GM21825 (cell line): ENCODE data around the gene CCDC3.
"Not testable (repeated sequence)": the region's sequence is repeated elsewhere in the genome, so short reads cannot be mapped to it uniquely, and the experiment has no call there.

Source experiments
- ATAC-seq: cut with Tn5 transposase; IDR thresholded peaks from one replicate; pipeline ENCODE4 v1.9.1; 2021; ENCODE audit warnings: mild to moderate bottlenecking, moderate library complexity; ENCODE audit not compliant: unreplicated experiment

CCDC3 gene

DNA sequence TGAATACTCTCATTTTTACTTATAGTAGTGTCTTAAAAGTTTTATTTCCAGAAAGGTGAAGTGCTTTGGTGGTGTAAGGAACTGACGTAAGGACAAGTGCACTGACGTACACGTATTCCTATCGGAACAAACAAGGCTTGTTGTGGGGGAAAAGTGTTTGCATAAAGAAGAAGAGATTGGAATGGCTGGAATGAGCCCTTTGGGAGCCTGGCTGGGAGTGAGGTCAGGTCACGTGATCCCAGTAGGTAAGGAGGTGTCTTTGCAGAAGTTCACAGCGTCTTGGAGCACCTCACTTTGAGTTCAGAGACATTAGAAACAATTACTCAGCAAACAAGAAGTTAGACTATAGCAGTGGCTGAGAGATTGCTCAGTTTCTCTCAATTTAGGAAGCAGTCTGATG is 104.2 kb downstream of the CCDC3 start:
- ATAC-seq: no peak

DNA sequence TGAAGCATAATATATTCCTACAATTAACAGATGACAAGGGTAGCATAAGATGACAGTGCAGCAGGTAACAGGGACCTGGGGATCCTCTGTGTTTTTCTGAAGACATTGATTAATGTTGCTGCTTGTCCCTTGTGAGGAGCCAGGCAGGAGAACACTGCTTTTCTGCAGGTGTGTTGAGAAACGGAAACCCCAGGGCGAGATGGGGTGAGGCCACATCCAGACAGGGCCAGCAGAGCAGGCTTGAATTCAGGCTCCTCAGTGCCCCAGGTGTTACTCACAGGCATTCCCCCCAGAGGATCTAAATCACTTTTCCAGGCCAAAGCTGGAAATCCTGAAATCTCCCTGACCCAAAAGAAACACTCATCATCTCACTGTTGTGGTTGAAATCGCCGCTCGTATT is 105.3 kb downstream of the CCDC3 start:
- ATAC-seq: no peak

- ATAC-seq: no peak
Observed at GRCh38 chr10:12892924-12893323, 108.6 kb downstream of the CCDC3 start.

DNA sequence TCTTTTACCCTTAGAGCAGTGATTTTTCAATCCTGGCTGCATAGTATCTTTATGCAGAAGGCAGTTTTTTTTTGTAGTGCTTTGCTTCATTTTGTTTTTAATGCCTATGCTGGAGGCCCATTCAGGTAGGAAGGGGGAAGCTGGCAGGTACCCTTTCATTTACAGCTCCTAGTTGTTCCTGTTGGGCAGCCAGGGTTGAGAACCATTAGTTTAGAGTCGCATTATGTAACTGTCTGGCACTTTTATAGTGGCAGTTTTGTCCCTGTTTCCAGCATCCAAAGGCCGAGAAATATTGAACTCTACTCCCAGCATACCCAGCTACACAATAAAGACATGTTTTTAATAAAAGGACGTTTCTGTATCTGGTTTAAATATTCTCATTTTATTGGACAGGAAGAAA is 110.6 kb downstream of the CCDC3 start:
- no peak for ATAC-seq

GRCh38 chr10:12888470-12888869 is 113.0 kb downstream of the CCDC3 start:
- no peak for ATAC-seq

DNA sequence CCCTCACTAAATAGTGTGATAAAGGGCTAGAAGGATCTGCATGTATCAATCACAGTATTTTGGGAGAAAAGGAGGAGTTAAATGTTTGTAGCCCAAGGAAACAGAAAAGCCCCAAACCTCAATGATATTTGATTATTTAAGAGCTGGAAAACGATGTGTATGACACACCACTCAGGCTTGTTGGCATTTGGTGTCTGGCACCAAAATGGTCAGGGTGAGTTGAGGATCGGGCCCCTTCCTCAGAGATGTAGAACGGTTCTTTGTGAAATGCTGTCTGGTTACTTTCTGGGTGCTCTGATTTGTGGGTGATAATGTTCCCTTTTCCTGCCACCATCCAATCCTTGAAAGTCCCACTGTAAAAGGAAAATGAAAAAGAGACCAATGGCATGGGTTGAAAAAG is 113.7 kb downstream of the CCDC3 start:
- ATAC-seq: no peak

DNA sequence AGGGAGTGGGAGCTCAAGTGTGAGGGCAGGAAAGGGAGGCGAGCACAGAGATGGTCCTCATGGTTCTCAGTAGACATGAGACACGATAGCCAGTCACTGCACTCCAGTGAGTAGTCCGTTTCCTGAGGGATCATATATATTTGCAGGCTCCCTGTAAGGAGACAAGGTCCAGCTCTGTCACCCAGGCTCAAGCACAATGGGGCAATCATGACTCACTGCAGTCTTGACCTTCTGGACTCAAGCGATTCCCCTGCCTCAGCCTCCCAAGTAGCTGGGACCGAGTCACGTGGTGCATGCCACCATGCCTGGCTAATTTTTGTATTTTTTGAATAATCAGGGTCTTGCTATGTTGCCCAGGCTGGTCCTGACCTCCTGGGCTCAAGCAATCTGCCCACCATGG is 116.7 kb downstream of the CCDC3 start:
- no peak for ATAC-seq

DNA sequence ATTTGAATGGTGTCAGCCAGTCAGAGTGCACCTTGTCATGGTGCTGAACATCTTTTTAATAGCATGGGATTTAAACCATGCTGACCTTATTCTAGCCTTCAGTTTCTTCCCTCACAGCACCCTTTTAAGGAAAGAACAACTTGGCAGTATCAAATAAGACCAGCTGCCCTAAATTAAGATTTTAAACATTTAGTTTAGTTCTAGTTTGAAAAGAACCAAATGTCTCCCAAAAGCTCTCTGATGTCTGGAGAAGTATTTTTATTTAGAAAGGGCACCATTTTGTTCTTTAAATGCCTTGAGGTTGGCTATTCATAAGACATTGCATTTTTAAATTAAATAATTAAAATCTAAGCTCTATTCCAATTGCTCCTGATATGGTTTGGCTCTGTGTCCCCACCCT is 121.1 kb downstream of the CCDC3 start:
- no peak for ATAC-seq

GRCh38 chr10:12877150-12877549 is 124.4 kb downstream of the CCDC3 start:
- no peak for ATAC-seq

DNA sequence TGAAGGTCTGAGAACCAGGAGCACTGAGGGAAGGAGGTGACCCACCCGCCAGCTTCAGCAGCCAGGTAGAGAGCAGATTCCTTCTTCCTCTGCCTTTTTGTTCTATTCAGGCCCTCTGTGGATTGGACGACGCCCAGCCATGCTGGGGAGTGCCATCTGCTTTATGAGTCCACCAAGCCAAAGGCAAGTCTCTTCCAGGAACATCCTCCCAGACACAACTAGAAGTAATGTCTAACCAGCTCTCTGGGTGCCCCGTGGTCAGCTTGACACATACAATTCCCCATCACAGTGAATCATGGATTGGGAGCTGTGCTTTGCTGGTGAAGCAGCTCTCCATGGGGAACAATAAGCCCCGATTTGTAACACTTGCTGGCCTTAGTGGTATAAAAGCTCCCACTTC is 125.2 kb downstream of the CCDC3 start:
- no peak for ATAC-seq

DNA sequence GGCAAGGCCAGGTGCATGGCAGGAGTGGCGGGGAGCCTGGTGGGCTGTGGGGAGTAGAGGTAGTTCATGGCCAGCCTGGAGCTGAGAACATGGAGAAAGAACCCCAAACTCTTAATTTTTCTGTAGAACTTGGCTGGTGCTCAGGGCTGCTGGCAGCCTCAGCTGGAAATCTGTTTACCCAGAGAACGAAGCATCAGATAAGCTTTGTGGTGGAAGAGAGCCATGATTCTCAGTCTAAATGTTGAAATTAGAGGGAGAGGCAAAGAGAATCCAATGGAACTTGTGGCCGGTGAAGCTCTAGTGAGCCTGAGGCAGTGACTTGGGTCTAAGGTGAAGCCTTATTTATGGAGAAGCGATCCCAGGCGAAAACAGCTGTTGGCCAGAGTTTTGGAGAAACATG is 126.4 kb downstream of the CCDC3 start:
- no peak for ATAC-seq

GRCh38 chr10:12874501-12874900 is 127.0 kb downstream of the CCDC3 start:
- no peak for ATAC-seq

GRCh38 chr10:12873172-12873571 is 128.3 kb downstream of the CCDC3 start:
- ATAC-seq: no peak

DNA sequence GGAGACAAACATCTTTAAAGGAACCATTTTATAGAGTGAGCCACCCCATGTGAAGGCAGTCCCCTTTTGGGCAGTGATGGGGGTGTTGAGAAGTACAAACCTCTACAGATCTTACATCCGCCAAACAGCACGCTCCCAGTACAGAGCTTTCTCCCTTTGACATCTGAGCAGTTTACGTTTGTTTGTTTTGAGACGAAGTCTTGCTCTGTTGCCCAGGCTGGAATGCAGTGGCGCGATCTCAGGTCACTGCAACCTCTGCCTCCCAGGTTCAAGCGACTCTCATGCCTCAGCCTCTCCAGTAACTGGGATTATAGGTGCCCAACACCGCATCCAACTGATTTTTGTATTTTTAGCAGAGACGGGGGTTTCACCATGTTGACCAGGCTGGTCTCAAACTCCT is 128.9 kb downstream of the CCDC3 start:
- no peak for ATAC-seq

DNA sequence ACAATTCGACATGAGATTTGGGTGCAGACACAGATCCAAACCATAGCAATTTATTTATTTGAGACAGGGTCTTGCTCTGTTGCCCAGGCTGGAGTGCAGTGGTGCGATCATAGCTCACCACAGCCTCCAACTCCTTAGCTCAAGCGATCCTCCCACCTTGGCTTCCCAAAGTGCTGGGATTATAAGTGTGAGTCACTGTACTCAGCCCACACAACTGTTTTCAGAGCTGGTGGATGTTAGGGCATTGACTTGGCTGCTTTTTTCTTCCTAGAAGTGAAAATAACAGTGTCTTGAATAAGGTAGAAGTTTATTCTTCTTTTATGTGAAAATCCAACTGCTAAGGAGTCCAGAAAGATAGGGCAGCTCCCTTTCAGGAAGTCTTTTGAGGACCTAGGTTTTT is 132.1 kb downstream of the CCDC3 start:
- ATAC-seq: no peak

DNA sequence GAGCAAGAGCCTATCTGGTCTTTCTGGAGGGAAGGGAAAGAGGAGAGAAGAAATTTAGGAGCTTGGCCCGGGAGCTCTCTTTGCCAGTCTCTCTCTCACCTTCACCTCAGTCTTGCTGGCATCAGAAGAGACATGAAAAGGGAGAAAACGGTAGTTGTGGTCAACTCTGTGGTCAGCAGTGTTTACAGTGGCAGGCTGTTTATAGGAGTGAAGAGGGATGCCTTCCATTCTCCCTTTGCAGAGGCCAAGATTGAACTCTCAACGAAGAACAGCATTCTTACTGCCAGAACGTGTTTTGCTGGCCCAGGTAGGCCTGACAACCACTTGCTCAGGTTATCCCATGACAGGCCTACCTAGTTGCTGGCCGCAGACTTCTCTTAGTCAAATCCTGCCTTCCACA is 133.3 kb downstream of the CCDC3 start:
- ATAC-seq: no peak

DNA sequence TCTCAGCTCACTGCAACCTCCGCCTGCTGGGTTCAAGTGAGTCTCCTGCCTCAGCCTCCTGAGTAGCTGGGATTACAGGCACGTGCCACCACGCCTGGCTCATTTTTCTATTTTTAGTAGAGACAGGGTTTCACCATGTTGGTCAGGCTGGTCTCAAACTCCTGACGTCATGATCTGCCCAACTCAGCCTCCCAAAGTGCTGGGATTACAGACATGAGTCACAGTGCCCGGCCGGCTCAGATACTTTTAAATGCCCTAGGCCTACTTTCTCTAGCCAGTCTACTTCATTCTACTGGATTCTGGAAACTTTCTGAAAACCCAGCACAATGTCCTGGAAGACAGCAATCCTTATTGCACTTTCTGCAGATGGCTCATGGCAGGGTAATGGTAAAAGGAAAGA is 136.0 kb downstream of the CCDC3 start:
- ATAC-seq: not testable (repeated sequence)

DNA sequence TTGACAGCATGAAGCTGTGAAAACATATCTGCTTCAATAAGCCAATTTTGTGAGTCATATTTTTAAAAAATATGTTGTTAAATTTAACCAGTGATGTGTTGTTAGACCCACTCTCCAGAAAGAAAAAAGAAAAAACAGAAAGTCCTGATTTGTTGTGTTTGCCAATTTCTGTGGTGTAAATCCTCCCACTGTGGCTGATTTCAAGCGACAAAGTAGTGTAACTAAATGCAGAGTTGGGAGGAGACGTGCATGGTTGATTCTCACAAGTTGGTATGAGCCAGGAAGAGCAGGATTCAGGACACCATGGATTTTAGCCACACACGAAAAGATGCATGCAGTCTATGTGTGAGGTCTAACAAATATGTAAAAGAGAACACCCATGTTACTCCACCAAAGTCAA is 139.1 kb downstream of the CCDC3 start:
- ATAC-seq: no peak

- ATAC-seq: no peak
Observed at GRCh38 chr10:12854988-12855387, 146.5 kb downstream of the CCDC3 start.

DNA sequence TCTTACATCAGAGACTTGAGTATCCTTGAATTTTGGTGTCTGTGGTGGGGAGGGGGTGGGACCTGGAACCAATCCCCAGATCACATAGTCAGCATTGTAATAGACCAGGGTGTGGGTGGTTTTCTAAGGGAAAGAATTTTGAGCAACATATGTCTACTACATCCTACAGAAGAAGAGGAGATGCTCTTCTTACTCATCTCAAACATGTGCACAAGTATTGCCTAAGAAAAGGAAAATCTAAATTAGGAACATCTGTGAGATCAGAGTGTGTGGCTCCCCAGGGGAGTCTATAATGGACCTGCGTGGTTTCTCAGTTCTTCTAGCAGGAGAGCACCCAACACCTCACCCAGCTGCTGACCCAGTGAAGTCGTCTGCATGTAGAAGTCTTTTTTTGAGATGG is 148.8 kb downstream of the CCDC3 start:
- no peak for ATAC-seq

GRCh38 chr10:12849319-12850181 is 152.0 kb downstream of the CCDC3 start:
- no peak for ATAC-seq

- ATAC-seq: no peak
Observed at GRCh38 chr10:12848439-12849173, 152.9 kb downstream of the CCDC3 start.
